Measurements from ENCODE around the gene UTP25. TPM values are rescaled to one million over a fixed set of nuclear protein-coding genes. Genes with fewer than 3 reads are reported as not detected.

The UTP25 gene
- total RNA-seq, 2 experiments from 2014 or later = 10.5 to 12.8 TPM

Other genes with a start within 250 kb of the UTP25 start
- gene CAMK1G, start 244.3 kb upstream of the UTP25 start, total RNA-seq (2014; rRNA removed; shearing (Covaris generic)) = not detected in 2 replicates
- not detected in 2 replicates for gene CAMK1G, start 244.3 kb upstream of the UTP25 start, total RNA-seq (2022)
- gene LAMB3, start 175.5 kb upstream of the UTP25 start, total RNA-seq (2014; rRNA removed; shearing (Covaris generic)) = 0.41 TPM in 1 of 2 replicates, not detected in the other
- 0.17 and 0.46 TPM in 2 replicates for gene LAMB3, start 175.5 kb upstream of the UTP25 start, total RNA-seq (2022)
- not detected in 2 replicates for gene G0S2, start 152.6 kb upstream of the UTP25 start, total RNA-seq (2014; rRNA removed; shearing (Covaris generic))
- gene G0S2, start 152.6 kb upstream of the UTP25 start, total RNA-seq (2022) = not detected in 2 replicates
- not detected in 2 replicates for gene HSD11B1, start 123.1 kb upstream of the UTP25 start, total RNA-seq (2014; rRNA removed; shearing (Covaris generic))
- not detected in 2 replicates for gene HSD11B1, start 123.1 kb upstream of the UTP25 start, total RNA-seq (2022)
- 22.1 and 24.3 TPM in 2 replicates for gene TRAF3IP3, start 71.9 kb upstream of the UTP25 start, total RNA-seq (2014; rRNA removed; shearing (Covaris generic))
- 46.6 and 53.6 TPM in 2 replicates for gene TRAF3IP3, start 71.9 kb upstream of the UTP25 start, total RNA-seq (2022)
- 3.7 and 4.4 TPM in 2 replicates for gene C1orf74, start 43.4 kb upstream of the UTP25 start, total RNA-seq (2014; rRNA removed; shearing (Covaris generic))
- 4.2 and 5.0 TPM in 2 replicates for gene C1orf74, start 43.4 kb upstream of the UTP25 start, total RNA-seq (2022)
- gene IRF6, start 21.8 kb upstream of the UTP25 start, total RNA-seq (2014; rRNA removed; shearing (Covaris generic)) = not detected in 2 replicates
- gene IRF6, start 21.8 kb upstream of the UTP25 start, total RNA-seq (2022) = not detected in 2 replicates
- gene SYT14, start 110.2 kb downstream of the UTP25 start, total RNA-seq (2014; rRNA removed; shearing (Covaris generic)) = not detected in 2 replicates
- gene SYT14, start 110.2 kb downstream of the UTP25 start, total RNA-seq (2022) = not detected in 2 replicates